ENCODE measurements around the gene NECAB2. TPM values are rescaled to one million over a fixed set of nuclear protein-coding genes. Genes with fewer than 3 reads are reported as not detected.

NECAB2 gene
- polyA plus RNA-seq, 1 donor (not counting 4 experiments of a cell fraction or from before 2014, with no cell fraction given) = not detected

GRCh38 chr16:84034516-84034915 lies 66.5 kb downstream of the NECAB2 start:
- FAIRE-seq (no peak), DNase-seq (ENCODE audit: low read depth, low spot score) (no peak)
- TF ChIP-seq EZH2 (IDR thresholded peaks at IDR 0.05; ENCODE audit: low read length) = no peak
- TF ChIP-seq CTCF (optimal IDR thresholded peaks at IDR 0.05 in 1 of 3, IDR thresholded peaks at IDR 0.05 in 1 of 3, conservative IDR thresholded peaks at IDR 0.05 in 1 of 3; ENCODE audit: extremely low read depth in 1 of 3, insufficient read depth in 2 of 3, low read length in 3 of 3) = no peak
- Histone ChIP-seq H3K4me1 (ENCODE audit: control insufficient read depth, extremely low read depth, insufficient read depth, low read length) (no peaks in the 10 kb centered on the region), H3K9me1 (ENCODE audit: control insufficient read depth, extremely low read depth, insufficient read depth, low read length) (no peaks in the 10 kb centered on the region), H3K4me3 (ENCODE audit: control insufficient read depth in 2 of 3, extremely low read depth in 1 of 3, insufficient read depth in 2 of 3, low read depth in 1 of 3, low read length in 3 of 3) (no peak overlapping the region), H4K20me1 (ENCODE audit: control insufficient read depth, extremely low read depth, insufficient read depth, low read length) (no peaks in the 10 kb centered on the region), H3K27me3 (ENCODE audit: control insufficient read depth, extremely low read depth, insufficient read depth, low read length) (peaks cover 6% of the 10 kb centered on the region), H3K9ac (ENCODE audit: control insufficient read depth, extremely low read depth, insufficient read depth, low read length) (no peak overlapping the region), H3K36me3 (ENCODE audit: control insufficient read depth in 2 of 2, extremely low read depth in 1 of 2, insufficient read depth in 2 of 2, low read length in 2 of 2) (no peaks in the 10 kb centered on the region), H2AFZ (ENCODE audit: control insufficient read depth, low read length) (no peak overlapping the region), H3K27ac (ENCODE audit: control insufficient read depth, insufficient read depth, low read length) (no peak overlapping the region), H3K4me2 (ENCODE audit: control insufficient read depth, extremely low read depth, insufficient read depth, low read depth, low read length) (no peak overlapping the region), H3K9me3 (ENCODE audit: control insufficient read depth, low read depth, low read length) (peaks cover 3% of the 10 kb centered on the region), H3K79me2 (ENCODE audit: control insufficient read depth, insufficient read depth, low read length) (no peaks in the 10 kb centered on the region)
- dilution Hi-C loops (cut with MboI; ENCODE audit: extremely low pct_ligation_motif_present, low sequenced_read_pairs) = no loop called here

- DNase-seq (ENCODE audit: low read depth, low spot score) (no peak), FAIRE-seq (no peak)
- H3K36me3 ChIP-seq (ENCODE audit: control insufficient read depth in 2 of 2, extremely low read depth in 1 of 2, insufficient read depth in 2 of 2, low read length in 2 of 2) = no peaks in the 10 kb centered on the region
- no peak overlapping the region for H2AFZ ChIP-seq (ENCODE audit: control insufficient read depth, low read length)
- peaks cover 3% of the 10 kb centered on the region for H3K9me3 ChIP-seq (ENCODE audit: control insufficient read depth, low read depth, low read length)
- TF ChIP-seq EZH2 (IDR thresholded peaks at IDR 0.05; ENCODE audit: low read length) = no peak
- TF ChIP-seq CTCF (optimal IDR thresholded peaks at IDR 0.05 in 1 of 3, IDR thresholded peaks at IDR 0.05 in 1 of 3, conservative IDR thresholded peaks at IDR 0.05 in 1 of 3; ENCODE audit: extremely low read depth in 1 of 3, insufficient read depth in 2 of 3, low read length in 3 of 3) = no peak
- H3K4me2 ChIP-seq (ENCODE audit: control insufficient read depth, extremely low read depth, insufficient read depth, low read depth, low read length) = no peak overlapping the region
- no peaks in the 10 kb centered on the region for H3K79me2 ChIP-seq (ENCODE audit: control insufficient read depth, insufficient read depth, low read length)
- H4K20me1 ChIP-seq (ENCODE audit: control insufficient read depth, extremely low read depth, insufficient read depth, low read length) = no peaks in the 10 kb centered on the region
- no peaks in the 10 kb centered on the region for H3K9me1 ChIP-seq (ENCODE audit: control insufficient read depth, extremely low read depth, insufficient read depth, low read length)
- H3K4me3 ChIP-seq (ENCODE audit: control insufficient read depth in 2 of 3, extremely low read depth in 1 of 3, insufficient read depth in 2 of 3, low read depth in 1 of 3, low read length in 3 of 3) = no peak overlapping the region
- no peak overlapping the region for H3K9ac ChIP-seq (ENCODE audit: control insufficient read depth, extremely low read depth, insufficient read depth, low read length)
- H3K4me1 ChIP-seq (ENCODE audit: control insufficient read depth, extremely low read depth, insufficient read depth, low read length) = no peaks in the 10 kb centered on the region
- dilution Hi-C loops (cut with MboI; ENCODE audit: extremely low pct_ligation_motif_present, low sequenced_read_pairs) = no loop called here
- H3K27me3 ChIP-seq (ENCODE audit: control insufficient read depth, extremely low read depth, insufficient read depth, low read length) = peaks cover 20% of the 10 kb centered on the region
- no peak overlapping the region for H3K27ac ChIP-seq (ENCODE audit: control insufficient read depth, insufficient read depth, low read length)
These were observed 68.1 kb downstream of the NECAB2 start for GRCh38 chr16:84036131-84036530.

All from keratinocyte (primary cell).